Mesenchymal stem cell (in vitro differentiated cells and primary cell): ENCODE data around the gene ANKRD40.

ENCODE experiments used
- DNase-seq: peaks from one replicate; pipeline ENCODE4 v3.0.0-alpha.2; 2013
- H2AFZ ChIP-seq: one replicate; pipeline ENCODE4 v1.6.1; 2013; ENCODE audit warnings: low read depth, mild to moderate bottlenecking, control low read depth, inconsistent platforms, low read length, moderate library complexity
- H2AK5ac ChIP-seq: 2 replicates; pipeline ENCODE4 v1.6.1; 2013; ENCODE audit warnings: low read length, moderate library complexity, mild to moderate bottlenecking, inconsistent platforms; ENCODE audit not compliant: severe bottlenecking
- H2BK120ac ChIP-seq: one replicate; pipeline ENCODE4 v1.6.1; 2013; ENCODE audit warnings: low read depth, mild to moderate bottlenecking, inconsistent platforms, low read length, moderate library complexity
- H2BK12ac ChIP-seq, 2 experiments: one replicate each; pipeline ENCODE4 v1.6.1; 2013; ENCODE audit warnings: inconsistent platforms in 2 of 2, low read length in 2 of 2, mild to moderate bottlenecking in 2 of 2, moderate library complexity in 2 of 2, control low read depth in 1 of 2
- H2BK15ac ChIP-seq: one replicate; pipeline ENCODE4 v1.6.1; 2013; ENCODE audit warnings: mild to moderate bottlenecking, low read depth, inconsistent platforms; ENCODE audit not compliant: poor library complexity, severe bottlenecking
- H2BK5ac ChIP-seq: 2 replicates; pipeline ENCODE4 v1.6.1; 2013; ENCODE audit warnings: low read depth, mild to moderate bottlenecking, low read length, control low read depth, inconsistent platforms; ENCODE audit not compliant: poor library complexity, severe bottlenecking
- H3K14ac ChIP-seq, 2 experiments: one replicate each; pipeline ENCODE4 v1.6.1; 2013; ENCODE audit warnings: inconsistent platforms in 2 of 2, low read length in 2 of 2, control low read depth in 1 of 2, mild to moderate bottlenecking in 1 of 2, moderate library complexity in 1 of 2
- H3K18ac ChIP-seq, 2 experiments: one replicate each; pipeline ENCODE4 v1.6.1; 2013; ENCODE audit warnings: inconsistent platforms in 2 of 2, low read length in 2 of 2, control low read depth in 1 of 2, low read depth in 1 of 2, mild to moderate bottlenecking in 1 of 2
- H3K23ac ChIP-seq, 2 experiments: one replicate each; pipeline ENCODE4 v1.6.1; 2013; ENCODE audit warnings: inconsistent platforms in 2 of 2, low read length in 2 of 2, mild to moderate bottlenecking in 2 of 2, moderate library complexity in 2 of 2, control low read depth in 1 of 2
- H3K27ac ChIP-seq: 2 replicates; pipeline ENCODE4 v1.5.1; 2013; ENCODE audit warnings: mild to moderate bottlenecking, moderate library complexity, low read length, control low read depth, inconsistent platforms; ENCODE audit not compliant: poor library complexity, severe bottlenecking
- H3K27me3 ChIP-seq, 2 experiments: 2 replicates each; pipeline versions ENCODE4 v1.6.1 to v1.7.0; 2013; ENCODE audit warnings: low read length in 2 of 2, mild to moderate bottlenecking in 2 of 2, moderate library complexity in 2 of 2, control low read depth in 1 of 2, inconsistent platforms in 1 of 2; ENCODE audit not compliant: control insufficient read depth in 1 of 2, insufficient read depth in 1 of 2
- H3K36me3 ChIP-seq, 2 experiments: 2 replicates each; pipeline versions ENCODE4 v1.6.1 to v1.7.0; 2013; ENCODE audit warnings: low read length in 2 of 2, control low read depth in 1 of 2, inconsistent platforms in 1 of 2, low read depth in 1 of 2, mild to moderate bottlenecking in 1 of 2; ENCODE audit not compliant: insufficient read depth in 2 of 2, control insufficient read depth in 1 of 2
- H3K4ac ChIP-seq, 2 experiments: one replicate each; pipeline ENCODE4 v1.6.1; 2013; ENCODE audit warnings: inconsistent platforms in 2 of 2, low read length in 2 of 2, mild to moderate bottlenecking in 2 of 2, moderate library complexity in 2 of 2, control low read depth in 1 of 2, low read depth in 1 of 2
- H3K4me1 ChIP-seq: 2 replicates; pipeline ENCODE4 v1.6.1; 2013; ENCODE audit warnings: low read depth, low read length, control low read depth; ENCODE audit not compliant: control insufficient read depth, insufficient read depth
- H3K4me2 ChIP-seq: 2 replicates; pipeline ENCODE4 v1.6.1; 2013; ENCODE audit warnings: low read length, mild to moderate bottlenecking, inconsistent platforms; ENCODE audit not compliant: poor library complexity, severe bottlenecking
- H3K4me3 ChIP-seq, 2 experiments: 2 replicates each; pipeline versions ENCODE4 v1.5.1 to v1.7.0; 2013; ENCODE audit warnings: low read length in 2 of 2, mild to moderate bottlenecking in 2 of 2, control low read depth in 1 of 2, low read depth in 1 of 2; ENCODE audit not compliant: insufficient read depth in 1 of 2
- H3K79me1 ChIP-seq: replicated peaks from 2 replicates; pipeline ENCODE4 v1.6.1; 2013; ENCODE audit warnings: mild to moderate bottlenecking, control low read depth, low read length, inconsistent platforms; ENCODE audit not compliant: poor library complexity, severe bottlenecking
- H3K9ac ChIP-seq: 2 replicates; pipeline ENCODE4 v1.7.0; 2013; ENCODE audit warnings: mild to moderate bottlenecking, low read length, moderate library complexity
- H3K9me3 ChIP-seq: 2 replicates; pipeline ENCODE4 v1.7.0; 2013; ENCODE audit warnings: mild to moderate bottlenecking, low read length; ENCODE audit not compliant: control insufficient read depth
- H4K8ac ChIP-seq: one replicate; pipeline ENCODE4 v1.6.1; 2013; ENCODE audit warnings: inconsistent platforms, mild to moderate bottlenecking, low read length, moderate library complexity
- H4K91ac ChIP-seq: one replicate; pipeline ENCODE4 v1.6.1; 2013; ENCODE audit warnings: mild to moderate bottlenecking, low read length, inconsistent platforms
- WGBS: methylation state at CpG from one replicate; pipeline ENCODE4 v1.1.7; 2013; ENCODE audit warnings: mixed read lengths; 5-methylcytosine and 5-hydroxymethylcytosine counted together

The ANKRD40 gene

DNA sequence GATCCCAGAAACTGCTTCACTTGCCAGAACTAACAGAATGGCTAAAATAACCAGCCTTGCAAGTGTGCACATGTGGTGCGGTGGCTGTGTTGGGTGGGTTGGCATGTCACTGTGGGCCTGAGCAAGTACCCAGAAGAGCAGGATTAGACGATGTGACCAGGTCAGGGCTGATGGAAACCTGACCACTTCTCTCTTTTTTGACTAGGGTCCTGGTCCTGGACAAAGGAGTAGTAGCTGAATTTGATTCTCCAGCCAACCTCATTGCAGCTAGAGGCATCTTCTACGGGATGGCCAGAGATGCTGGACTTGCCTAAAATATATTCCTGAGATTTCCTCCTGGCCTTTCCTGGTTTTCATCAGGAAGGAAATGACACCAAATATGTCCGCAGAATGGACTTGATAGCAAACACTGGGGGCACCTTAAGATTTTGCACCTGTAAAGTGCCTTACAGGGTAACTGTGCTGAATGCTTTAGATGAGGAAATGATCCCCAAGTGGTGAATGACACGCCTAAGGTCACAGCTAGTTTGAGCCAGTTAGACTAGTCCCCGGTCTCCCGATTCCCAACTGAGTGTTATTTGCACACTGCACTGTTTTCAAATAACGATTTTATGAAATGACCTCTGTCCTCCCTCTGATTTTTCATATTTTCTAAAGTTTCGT lies 16.7 kb downstream of the ANKRD40 start:
- no peak overlapping the region for H2AFZ ChIP-seq
- no peaks in the 10 kb centered on the region for H3K9me3 ChIP-seq
- H3K27me3 ChIP-seq, result no peaks in the 10 kb centered on the region
- H3K79me1 ChIP-seq, result peaks cover 6% of the 10 kb centered on the region
- no peak overlapping the region for H4K8ac ChIP-seq
- no peak overlapping the region for H3K14ac ChIP-seq
- no peak overlapping the region for H2BK12ac ChIP-seq
- H3K4me1 ChIP-seq, result peaks cover 54% of the 10 kb centered on the region
- H2BK15ac ChIP-seq, result no peak overlapping the region
- H3K4ac ChIP-seq, result no peak overlapping the region
- no peak overlapping the region for H2BK5ac ChIP-seq
- peak overlapping the region; percentile 97 for H3K27ac ChIP-seq
- H3K23ac ChIP-seq, result peak overlapping the region in 1 of 2 experiments; percentile 79
- no peak overlapping the region for H4K91ac ChIP-seq
- no peak overlapping the region for H3K4me3 ChIP-seq
- H2AK5ac ChIP-seq, result peak overlapping the region; percentile 18
- H3K9ac ChIP-seq, result no peak overlapping the region
- H2BK120ac ChIP-seq, result no peak overlapping the region
- no peak for DNase-seq
- no peak overlapping the region for H3K4me2 ChIP-seq
- no peak overlapping the region for H3K18ac ChIP-seq
- H3K36me3 ChIP-seq, result peaks cover 6 to 36% of the 10 kb centered on the region in 2 experiments
- 91% methylated on average over 9 of the region's 9 CpGs for WGBS

DNA sequence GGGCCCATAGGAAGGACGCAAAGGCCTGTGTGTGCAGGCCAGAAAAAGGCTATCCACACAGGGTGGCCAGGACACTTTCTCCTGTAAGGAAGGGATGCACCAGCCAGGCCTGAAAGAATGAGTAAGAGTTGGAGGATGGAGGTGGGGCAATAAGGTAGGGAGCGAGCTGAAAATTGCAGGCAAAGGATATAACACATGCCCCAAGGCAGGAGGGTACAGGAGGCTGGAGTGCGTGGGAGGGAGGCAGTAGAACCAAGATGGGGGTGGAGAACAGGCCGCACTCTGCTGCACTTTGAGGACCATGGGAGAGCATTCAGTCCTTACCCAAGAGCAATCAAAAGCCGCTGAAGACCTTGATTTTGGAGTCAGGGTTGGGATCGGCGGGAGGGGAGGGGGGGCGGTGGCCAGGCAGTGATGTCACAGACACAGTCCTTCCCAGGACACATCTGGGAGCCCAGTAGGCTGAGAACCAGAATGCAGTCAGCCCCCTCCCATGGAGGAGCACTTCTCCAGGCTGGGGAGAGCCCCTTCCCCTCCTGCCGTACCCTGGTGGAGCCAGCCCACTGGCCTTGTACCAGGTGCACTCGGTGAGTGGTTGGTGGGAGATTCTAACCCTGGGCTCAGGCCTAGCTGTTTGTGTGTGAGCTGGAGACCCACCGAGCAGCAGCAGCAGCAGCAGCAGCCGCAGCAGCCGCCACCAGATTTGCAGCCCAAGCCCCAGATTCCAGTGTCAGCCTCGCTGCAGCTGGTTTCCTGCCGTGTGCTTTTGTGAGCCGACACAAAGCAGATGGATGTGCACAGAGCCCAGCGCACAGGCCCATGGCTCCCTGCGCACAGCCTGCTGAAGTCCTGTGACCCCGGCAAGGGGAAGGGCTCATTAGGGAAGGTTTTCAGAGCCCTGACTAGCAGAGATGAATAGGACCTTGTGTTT lies 17.5 kb downstream of the ANKRD40 start:
- Histone ChIP-seq H3K23ac (no peak overlapping the region), H3K9ac (no peak overlapping the region), H3K14ac (peak overlapping the region in 1 of 2 experiments; percentile 46), H4K91ac (peak overlapping the region; percentile 28), H3K79me1 (peaks cover 3% of the 10 kb centered on the region), H3K4ac (no peak overlapping the region), H3K4me3 (no peak overlapping the region), H3K9me3 (no peaks in the 10 kb centered on the region), H2BK12ac (peak overlapping the region; percentile 19 to 38), H2AK5ac (peak overlapping the region; percentile 77), H2BK120ac (no peak overlapping the region), H3K27ac (peak overlapping the region; percentile 39), H3K4me1 (peaks cover 60% of the 10 kb centered on the region), H2AFZ (no peak overlapping the region), H3K4me2 (no peak overlapping the region), H2BK5ac (no peak overlapping the region), H4K8ac (no peak overlapping the region), H3K27me3 (no peaks in the 10 kb centered on the region), H3K18ac (peak overlapping the region in 1 of 2 experiments; percentile 22), H2BK15ac (no peak overlapping the region), H3K36me3 (peaks cover 0 to 28% of the 10 kb centered on the region in 2 experiments)
- 62% methylated on average over 18 of the region's 19 CpGs for WGBS
- DNase-seq, result no peak

DNA sequence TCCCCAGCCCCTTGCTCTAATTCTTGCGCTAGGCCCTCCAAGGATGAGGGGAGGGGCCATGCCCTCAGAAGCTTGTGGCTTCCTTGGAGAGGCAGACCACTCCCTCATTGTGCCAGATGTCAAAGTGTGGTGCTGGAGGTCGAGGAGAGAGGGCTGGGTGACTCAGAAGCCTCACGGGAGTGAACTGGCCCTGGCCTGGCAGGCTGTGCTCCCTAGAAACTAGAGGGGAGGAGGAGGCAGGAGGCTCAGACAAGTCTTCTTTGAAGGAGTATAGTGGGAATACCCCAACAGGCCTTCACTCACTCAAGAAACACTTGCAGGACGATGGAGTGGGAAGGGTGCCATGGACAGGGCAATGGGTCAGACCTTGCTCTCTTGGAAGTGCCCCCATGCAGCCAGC lies 18.5 kb downstream of the ANKRD40 start:
- H3K36me3 ChIP-seq, result peaks cover 0 to 22% of the 10 kb centered on the region in 2 experiments
- H3K9ac ChIP-seq, result no peak overlapping the region
- H2BK15ac ChIP-seq, result peak overlapping the region; percentile 91
- peaks cover 67% of the 10 kb centered on the region for H3K4me1 ChIP-seq
- no peak overlapping the region for H4K8ac ChIP-seq
- H2BK120ac ChIP-seq, result no peak overlapping the region
- H3K9me3 ChIP-seq, result no peaks in the 10 kb centered on the region
- 25% methylated on average over 4 of the region's 4 CpGs for WGBS
- H3K23ac ChIP-seq, result no peak overlapping the region
- no peak overlapping the region for H3K4ac ChIP-seq
- H2BK12ac ChIP-seq, result peak overlapping the region in 1 of 2 experiments; percentile 34
- H3K18ac ChIP-seq, result peak overlapping the region in 1 of 2 experiments; percentile 25
- H3K79me1 ChIP-seq, result peaks cover 3% of the 10 kb centered on the region
- peak overlapping the region; percentile 77 for H2AK5ac ChIP-seq
- peak; percentile 82 for DNase-seq
- H3K4me3 ChIP-seq, result peak overlapping the region in 1 of 2 experiments; percentile 49
- H2BK5ac ChIP-seq, result no peak overlapping the region
- no peaks in the 10 kb centered on the region for H3K27me3 ChIP-seq
- no peak overlapping the region for H2AFZ ChIP-seq
- H4K91ac ChIP-seq, result peak overlapping the region; percentile 40
- no peak overlapping the region for H3K4me2 ChIP-seq
- H3K27ac ChIP-seq, result peak overlapping the region; percentile 13
- H3K14ac ChIP-seq, result no peak overlapping the region

DNA sequence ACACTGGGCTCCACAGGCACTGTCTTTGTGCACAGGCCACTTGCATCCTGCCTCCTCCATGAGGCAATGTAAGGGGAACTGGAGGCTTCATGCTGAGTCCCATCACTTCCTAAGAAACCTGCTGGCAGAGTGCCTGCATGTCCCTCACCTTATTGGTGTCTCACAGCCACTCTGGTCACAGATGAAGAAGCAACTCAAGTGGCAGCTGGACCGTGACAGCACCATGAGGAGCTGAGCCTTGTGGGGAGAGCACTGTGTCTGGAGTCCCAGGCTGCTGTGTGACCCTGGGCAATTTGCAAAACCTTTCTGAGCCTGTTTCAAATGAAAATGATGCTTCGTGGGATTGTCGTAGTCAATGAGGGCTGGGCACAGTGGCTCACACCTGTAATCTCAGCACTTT lies 19.5 kb downstream of the ANKRD40 start:
- H3K14ac ChIP-seq, result no peak overlapping the region
- H2AFZ ChIP-seq, result no peak overlapping the region
- DNase-seq, result no peak
- H3K23ac ChIP-seq, result no peak overlapping the region
- H3K9ac ChIP-seq, result no peak overlapping the region
- H3K4ac ChIP-seq, result no peak overlapping the region
- H3K4me1 ChIP-seq, result peaks cover 63% of the 10 kb centered on the region
- H2BK5ac ChIP-seq, result no peak overlapping the region
- 96% methylated on average over 3 of the region's 3 CpGs for WGBS
- no peak overlapping the region for H3K27ac ChIP-seq
- peak overlapping the region in 1 of 2 experiments; percentile 1 for H2BK12ac ChIP-seq
- H3K27me3 ChIP-seq, result no peaks in the 10 kb centered on the region
- H3K4me2 ChIP-seq, result no peak overlapping the region
- H4K8ac ChIP-seq, result no peak overlapping the region
- H2BK120ac ChIP-seq, result no peak overlapping the region
- H3K36me3 ChIP-seq, result peaks cover 0 to 17% of the 10 kb centered on the region in 2 experiments
- H2AK5ac ChIP-seq, result peak overlapping the region; percentile 18
- H2BK15ac ChIP-seq, result peak overlapping the region; percentile 73
- H3K79me1 ChIP-seq, result peaks cover 3% of the 10 kb centered on the region
- peak overlapping the region in 1 of 2 experiments; percentile 54 for H3K18ac ChIP-seq
- H3K9me3 ChIP-seq, result no peaks in the 10 kb centered on the region
- no peak overlapping the region for H4K91ac ChIP-seq
- no peak overlapping the region for H3K4me3 ChIP-seq
